HepG2 (cell line): ENCODE measurements around the gene TBL3. TPM values are rescaled to one million over a fixed set of nuclear protein-coding genes. Genes with fewer than 3 reads are reported as not detected.

Experiments used
- ARNT ChIP-seq: fragments of 450-650 bp; IDR thresholded peaks from 2 replicates; pipeline ENCODE4 v1.6.1; 2017
- ATF7 ChIP-seq, 2 experiments: fragments of 450-650 bp in 1 of 2; sonication (generic) in 1 of 2; formaldehyde crosslinking in 1 of 2; IDR thresholded peaks; 2 replicates each; pipeline versions ENCODE4 v1.4.0 to v1.6.1; 2016 to 2020; ENCODE audit warnings: antibody characterized with exemption in 1 of 2, mild to moderate bottlenecking in 1 of 2, missing genetic modification reagents in 1 of 2
- CBFB ChIP-seq: sonication (generic); formaldehyde crosslinking; IDR thresholded peaks from 2 replicates; pipeline ENCODE4 v1.4.0; 2020; ENCODE audit warnings: missing genetic modification reagents
- DMAP1 ChIP-seq: IDR thresholded peaks from 2 replicates; pipeline ENCODE4 v1.6.1; 2016
- FOXJ3 ChIP-seq: sonication (generic); formaldehyde crosslinking; IDR thresholded peaks from 2 replicates; pipeline ENCODE4 v1.4.0; 2020; ENCODE audit warnings: missing genetic modification reagents, mild to moderate bottlenecking, borderline replicate concordance
- GABPB1 ChIP-seq: IDR thresholded peaks from 2 replicates; pipeline ENCODE4 v1.6.1; 2016; ENCODE audit warnings: mild to moderate bottlenecking, missing genetic modification reagents, moderate library complexity, missing compliant biosample characterization
- JARID2 ChIP-seq: sonication (generic); formaldehyde crosslinking; IDR thresholded peaks from 2 replicates; pipeline ENCODE4 v1.8.1; 2023; ENCODE audit warnings: missing genetic modification reagents, inconsistent platforms; ENCODE audit not compliant: insufficient replicate concordance
- KDM1A ChIP-seq: IDR thresholded peaks from 2 replicates; pipeline ENCODE4 v1.6.1; 2016; ENCODE audit warnings: missing compliant biosample characterization
- NR2C2 ChIP-seq: sonication (generic); formaldehyde crosslinking; IDR thresholded peaks from 2 replicates; pipeline ENCODE4 v1.4.0; 2020; ENCODE audit warnings: missing genetic modification reagents, mild to moderate bottlenecking, moderate library complexity, borderline replicate concordance
- SAP130 ChIP-seq: IDR thresholded peaks from 2 replicates; pipeline ENCODE4 v1.6.1; 2016; ENCODE audit warnings: low read depth
- TAF1 ChIP-seq: sonication (generic); formaldehyde crosslinking; IDR thresholded peaks from 2 replicates; pipeline ENCODE4 v1.4.0; 2020; ENCODE audit warnings: missing genetic modification reagents
- YY1 ChIP-seq: IDR thresholded peaks from 2 replicates; pipeline ENCODE4 v1.6.1; 2011; ENCODE audit warnings: low read length, low read depth, moderate library complexity, mild to moderate bottlenecking; ENCODE audit not compliant: insufficient read depth, insufficient replicate concordance
- ZNF230 ChIP-seq: sonication (generic); formaldehyde crosslinking; IDR thresholded peaks from 2 replicates; pipeline ENCODE4 v1.4.0; 2020; ENCODE audit warnings: mild to moderate bottlenecking, missing genetic modification reagents
- ZNF260 ChIP-seq: sonication (generic); formaldehyde crosslinking; IDR thresholded peaks from 2 replicates; pipeline ENCODE4 v1.4.0; 2020; ENCODE audit warnings: missing genetic modification reagents, low read depth, mild to moderate bottlenecking, borderline replicate concordance
- ZNF30 ChIP-seq: sonication (generic); formaldehyde crosslinking; IDR thresholded peaks from 2 replicates; pipeline ENCODE4 v1.5.0; 2020; ENCODE audit warnings: mild to moderate bottlenecking, missing genetic modification reagents
- ZNF382 ChIP-seq: sonication (generic); formaldehyde crosslinking; IDR thresholded peaks from 2 replicates; pipeline ENCODE4 v1.5.0; 2020; ENCODE audit warnings: missing genetic modification reagents, mild to moderate bottlenecking, borderline replicate concordance
- ZNF530 ChIP-seq: sonication (generic); formaldehyde crosslinking; IDR thresholded peaks from 2 replicates; pipeline ENCODE4 v1.5.0; 2020; ENCODE audit warnings: low read depth, mild to moderate bottlenecking, missing genetic modification reagents
- ZNF572 ChIP-seq: sonication (generic); formaldehyde crosslinking; IDR thresholded peaks from 2 replicates; pipeline ENCODE4 v1.5.1; 2020; ENCODE audit warnings: mild to moderate bottlenecking, missing genetic modification reagents
- ZNF629 ChIP-seq: sonication (generic); formaldehyde crosslinking; conservative IDR thresholded peaks from 2 replicates; pipeline ENCODE4 v1.5.0; 2020; ENCODE audit warnings: missing genetic modification reagents
- ZNF747 ChIP-seq: sonication (generic); formaldehyde crosslinking; IDR thresholded peaks from 2 replicates; pipeline ENCODE4 v1.8.1; 2023; ENCODE audit warnings: missing genetic modification reagents, mild to moderate bottlenecking, borderline replicate concordance
- ZSCAN22 ChIP-seq: sonication (generic); formaldehyde crosslinking; IDR thresholded peaks from 2 replicates; pipeline ENCODE4 v1.4.0; 2020; ENCODE audit warnings: mild to moderate bottlenecking, missing genetic modification reagents
- polyA plus RNA-seq, 8 experiments: library from polyadenylated mRNA; depleted of rRNA in 3 of 8; stranded (reverse) in 7 of 8; unstranded in 1 of 8; fragments of >200 nt; fragmentation: Illumina TruSeq in 4 of 8; extraction: Trizol in 4 of 8; gene quantifications; 2 replicates each; pipeline versions ENCODE4 v1.2.1 to v1.2.3, GENCODE V29; 2011 to 2016; ENCODE audit warnings: low read depth in 4 of 8, missing spikeins in 1 of 8, mixed read lengths in 1 of 8; ENCODE audit not compliant: insufficient read depth in 1 of 8
- total RNA-seq, 5 experiments: library from RNA; depleted of rRNA; stranded (reverse); fragments of >200 nt; fragmentation: Illumina TruSeq; extraction: Trizol; gene quantifications; 2 replicates each; pipeline ENCODE4 v1.2.3, GENCODE V29; 2016; ENCODE audit warnings: low read depth in 1 of 5
- TF ChIP-seq, protein P1 (sequence below): sonication (generic); formaldehyde crosslinking; IDR thresholded peaks from 2 replicates; pipeline ENCODE4 v1.4.0; 2020; ENCODE audit warnings: missing genetic modification reagents, borderline replicate concordance
- TF ChIP-seq, protein P2 (sequence below): sonication (generic); formaldehyde crosslinking; IDR thresholded peaks from 2 replicates; pipeline ENCODE4 v1.5.1; 2020; ENCODE audit warnings: mild to moderate bottlenecking, missing genetic modification reagents, moderate library complexity
- TF ChIP-seq, protein P3 (sequence below), 2 experiments: fragments of 450-650 bp in 1 of 2; sonication (generic) in 1 of 2; formaldehyde crosslinking; IDR thresholded peaks; 2 replicates each; pipeline versions ENCODE4 v1.5.0 to v1.8.0; 2020 to 2022; ENCODE audit warnings: mild to moderate bottlenecking in 1 of 2, missing genetic modification reagents in 1 of 2

Gene TBL3
- total and polyA plus RNA-seq, 2 of the 13 experiments (the other 11 are each of a cell fraction or from before 2014, with no cell fraction given) = 16.8 to 38.0 TPM

DNA sequence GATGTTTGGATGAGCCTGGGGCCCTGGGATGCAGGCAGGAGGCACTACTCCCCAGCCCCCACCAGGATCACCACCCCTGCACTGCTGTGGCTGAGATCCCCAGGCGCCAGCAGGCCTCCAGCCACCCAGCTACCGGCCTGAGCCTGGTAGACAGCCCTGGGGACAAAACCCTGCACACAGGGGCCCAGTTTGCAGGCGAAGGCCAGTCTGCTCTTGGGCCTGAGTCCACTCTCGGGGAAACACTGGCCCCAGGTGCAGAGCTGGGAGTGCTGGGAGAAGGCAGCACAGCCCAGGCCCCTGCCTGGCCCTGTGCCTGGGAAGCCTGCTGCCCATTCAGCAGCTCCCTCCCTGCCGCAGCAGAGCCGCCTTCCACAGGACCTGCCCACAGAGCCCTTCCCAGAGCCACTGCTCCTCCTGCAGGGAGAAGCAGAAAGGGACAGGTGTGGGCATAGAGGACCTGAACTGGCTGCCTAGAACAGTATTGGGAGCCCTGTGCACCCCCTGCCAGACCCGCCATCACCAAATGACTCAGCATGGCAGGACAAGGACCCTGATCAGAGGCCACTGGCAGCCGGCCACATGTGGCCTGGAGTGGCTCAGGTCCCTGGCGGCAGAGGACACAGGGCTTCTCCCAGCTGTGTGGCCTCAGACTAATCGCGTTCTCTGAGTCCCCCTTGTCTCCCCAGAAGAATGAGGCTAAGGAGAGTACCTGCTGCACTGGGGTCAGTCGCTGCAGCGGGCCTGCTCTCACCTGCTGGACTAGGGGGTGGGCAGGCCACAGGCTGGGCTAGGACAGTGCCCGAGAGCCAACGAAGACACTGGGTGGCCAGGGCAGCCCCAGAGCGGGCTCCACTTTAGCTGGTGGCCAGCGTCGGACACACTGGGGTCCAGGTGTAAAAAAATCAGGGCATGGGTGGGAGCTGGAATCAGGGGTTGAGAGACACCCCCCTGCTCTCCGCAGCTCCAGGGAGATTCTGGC lies 39.5 kb upstream of the TBL3 start (continued):
- TF ChIP-seq JARID2 (CRISPR knock-in tag) (no peak), SAP130 (CRISPR knock-in tag) (peak; percentile 41), ZSCAN22 (CRISPR knock-in tag) (no peak), ARNT (no peak), ZNF30 (no peak), DMAP1 (no peak), GABPB1 (CRISPR knock-in tag) (no peak; the same call in 1 of the 2 replicates), FOXJ3 (no peak), NR2C2 (CRISPR knock-in tag) (no peak), ZNF530 (CRISPR knock-in tag) (no peak), ZNF260 (CRISPR knock-in tag) (no peak), KDM1A (CRISPR knock-in tag) (no peak), ATF7 (IDR thresholded peaks at IDR 0.05) (no peak), ATF7 (CRISPR knock-in tag; IDR thresholded peaks at IDR 0.05) (no peak), ZNF747 (CRISPR knock-in tag) (peak; percentile 60; the same call in 1 of the 2 replicates), CBFB (CRISPR knock-in tag) (no peak), ZNF230 (CRISPR knock-in tag) (no peak), ZNF572 (peak; percentile 9; the same call in 1 of the 2 replicates), YY1 (no peak), ZNF629 (CRISPR knock-in tag) (peak; percentile 90), TAF1 (CRISPR knock-in tag) (no peak), ZNF382 (CRISPR knock-in tag) (no peak)
- TF ChIP-seq, protein P1, sequence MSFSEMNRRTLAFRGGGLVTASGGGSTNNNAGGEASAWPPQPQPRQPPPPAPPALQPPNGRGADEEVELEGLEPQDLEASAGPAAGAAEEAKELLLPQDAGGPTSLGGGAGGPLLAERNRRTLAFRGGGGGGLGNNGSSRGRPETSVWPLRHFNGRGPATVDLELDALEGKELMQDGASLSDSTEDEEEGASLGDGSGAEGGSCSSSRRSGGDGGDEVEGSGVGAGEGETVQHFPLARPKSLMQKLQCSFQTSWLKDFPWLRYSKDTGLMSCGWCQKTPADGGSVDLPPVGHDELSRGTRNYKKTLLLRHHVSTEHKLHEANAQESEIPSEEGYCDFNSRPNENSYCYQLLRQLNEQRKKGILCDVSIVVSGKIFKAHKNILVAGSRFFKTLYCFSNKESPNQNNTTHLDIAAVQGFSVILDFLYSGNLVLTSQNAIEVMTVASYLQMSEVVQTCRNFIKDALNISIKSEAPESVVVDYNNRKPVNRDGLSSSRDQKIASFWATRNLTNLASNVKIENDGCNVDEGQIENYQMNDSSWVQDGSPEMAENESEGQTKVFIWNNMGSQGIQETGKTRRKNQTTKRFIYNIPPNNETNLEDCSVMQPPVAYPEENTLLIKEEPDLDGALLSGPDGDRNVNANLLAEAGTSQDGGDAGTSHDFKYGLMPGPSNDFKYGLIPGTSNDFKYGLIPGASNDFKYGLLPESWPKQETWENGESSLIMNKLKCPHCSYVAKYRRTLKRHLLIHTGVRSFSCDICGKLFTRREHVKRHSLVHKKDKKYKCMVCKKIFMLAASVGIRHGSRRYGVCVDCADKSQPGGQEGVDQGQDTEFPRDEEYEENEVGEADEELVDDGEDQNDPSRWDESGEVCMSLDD (CRISPR knock-in tag) = no peak
- TF ChIP-seq, protein P2, sequence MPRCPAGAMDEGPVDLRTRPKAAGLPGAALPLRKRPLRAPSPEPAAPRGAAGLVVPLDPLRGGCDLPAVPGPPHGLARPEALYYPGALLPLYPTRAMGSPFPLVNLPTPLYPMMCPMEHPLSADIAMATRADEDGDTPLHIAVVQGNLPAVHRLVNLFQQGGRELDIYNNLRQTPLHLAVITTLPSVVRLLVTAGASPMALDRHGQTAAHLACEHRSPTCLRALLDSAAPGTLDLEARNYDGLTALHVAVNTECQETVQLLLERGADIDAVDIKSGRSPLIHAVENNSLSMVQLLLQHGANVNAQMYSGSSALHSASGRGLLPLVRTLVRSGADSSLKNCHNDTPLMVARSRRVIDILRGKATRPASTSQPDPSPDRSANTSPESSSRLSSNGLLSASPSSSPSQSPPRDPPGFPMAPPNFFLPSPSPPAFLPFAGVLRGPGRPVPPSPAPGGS (CRISPR knock-in tag) = no peak; the same call in 1 of the 2 replicates
- TF ChIP-seq, protein P3, sequence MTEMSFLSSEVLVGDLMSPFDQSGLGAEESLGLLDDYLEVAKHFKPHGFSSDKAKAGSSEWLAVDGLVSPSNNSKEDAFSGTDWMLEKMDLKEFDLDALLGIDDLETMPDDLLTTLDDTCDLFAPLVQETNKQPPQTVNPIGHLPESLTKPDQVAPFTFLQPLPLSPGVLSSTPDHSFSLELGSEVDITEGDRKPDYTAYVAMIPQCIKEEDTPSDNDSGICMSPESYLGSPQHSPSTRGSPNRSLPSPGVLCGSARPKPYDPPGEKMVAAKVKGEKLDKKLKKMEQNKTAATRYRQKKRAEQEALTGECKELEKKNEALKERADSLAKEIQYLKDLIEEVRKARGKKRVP (CRISPR knock-in tag; IDR thresholded peaks at IDR 0.05) = no peak
